GM19372 (cell line): Measurements from ENCODE around the gene FBXL7.

Experiments
- ATAC-seq: cut with Tn5 transposase; IDR thresholded peaks from one replicate; pipeline ENCODE4 v1.9.1; 2021; ENCODE audit warnings: mild to moderate bottlenecking, low read depth, moderate library complexity; ENCODE audit not compliant: unreplicated experiment

FBXL7 gene

DNA sequence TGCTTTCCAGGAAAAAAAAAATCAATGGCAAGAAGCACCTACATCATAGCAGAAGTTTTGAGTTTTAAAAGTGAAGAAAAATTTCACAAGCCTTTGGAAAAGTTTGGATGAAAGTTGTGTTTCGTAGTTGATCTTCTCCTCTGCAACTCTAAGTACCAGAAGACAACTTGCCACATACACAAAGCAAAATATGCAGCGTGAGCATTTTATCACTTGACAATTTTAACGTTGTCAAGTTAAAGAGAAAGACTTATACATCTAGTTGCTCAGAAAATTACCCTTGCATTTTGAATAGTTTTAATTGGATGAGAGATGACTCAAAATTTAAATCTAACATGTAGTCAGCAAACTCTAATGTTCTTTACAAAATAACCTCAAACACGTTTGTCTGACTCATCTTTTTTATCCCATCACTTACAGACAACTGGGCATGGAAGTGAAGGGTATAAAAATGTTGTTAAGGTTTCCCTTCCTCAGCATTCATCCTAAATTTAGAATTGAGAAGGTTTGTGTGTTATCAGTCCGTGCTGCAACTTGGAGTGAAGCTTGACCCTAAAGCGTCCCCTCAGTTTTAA is 466.2 kb downstream of the FBXL7 start:
- no peak for ATAC-seq

DNA sequence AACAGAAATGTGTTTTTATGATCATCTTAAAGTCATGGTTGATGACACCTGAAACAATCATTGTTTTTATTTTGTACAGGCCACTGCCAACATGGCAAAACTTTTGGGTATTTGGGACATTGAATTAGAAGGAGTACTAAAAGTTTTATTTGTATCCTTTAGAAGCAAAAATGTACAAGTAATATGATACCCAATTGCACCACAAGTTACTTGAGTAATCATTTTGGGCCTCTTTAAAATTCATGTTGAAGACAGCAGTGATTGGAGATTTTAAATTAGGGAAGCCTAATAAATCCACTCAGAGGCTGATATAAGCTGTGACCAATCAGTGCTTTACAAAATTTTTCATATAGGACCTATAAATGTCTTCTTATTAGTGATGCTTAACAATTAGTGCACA is 466.7 kb downstream of the FBXL7 start:
- no peak for ATAC-seq

DNA sequence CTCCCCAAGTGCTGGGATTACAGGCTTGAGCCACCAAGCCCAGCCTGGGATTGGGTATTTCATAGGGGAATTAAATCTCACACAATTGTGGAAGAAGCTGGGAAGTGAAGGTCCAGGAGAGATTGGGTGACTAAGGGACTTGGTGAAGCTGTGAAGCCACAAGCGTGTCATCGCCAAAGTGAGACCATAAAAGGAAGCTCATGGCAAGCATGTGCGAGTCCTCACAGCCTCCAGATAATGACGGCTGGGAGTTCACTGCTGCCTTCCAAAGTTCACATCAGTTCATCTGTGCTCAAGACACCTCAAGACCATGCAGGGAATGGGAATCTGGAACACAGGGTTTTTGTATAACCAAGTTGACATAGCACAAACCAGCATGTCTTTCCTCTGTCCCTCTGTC is 469.0 kb downstream of the FBXL7 start:
- ATAC-seq: no peak

DNA sequence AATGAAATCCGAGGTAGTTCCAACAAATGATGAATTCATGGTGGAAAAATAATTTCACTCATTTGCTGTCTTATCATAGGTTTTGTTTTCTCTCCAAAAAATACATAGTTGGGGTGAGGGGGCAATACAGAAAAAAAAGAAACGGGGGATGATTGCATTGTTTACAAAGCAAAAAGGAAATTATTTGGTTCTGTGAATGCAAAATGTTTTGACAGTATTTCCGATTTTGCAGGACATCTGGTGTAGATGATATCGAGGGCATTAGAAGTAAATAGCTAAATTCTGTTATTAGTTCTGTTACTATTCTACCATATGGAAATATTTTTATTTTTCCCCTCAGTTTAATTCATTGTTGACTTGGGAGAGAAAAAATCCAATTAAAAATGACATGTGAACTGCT is 477.9 kb downstream of the FBXL7 start:
- ATAC-seq: no peak

DNA sequence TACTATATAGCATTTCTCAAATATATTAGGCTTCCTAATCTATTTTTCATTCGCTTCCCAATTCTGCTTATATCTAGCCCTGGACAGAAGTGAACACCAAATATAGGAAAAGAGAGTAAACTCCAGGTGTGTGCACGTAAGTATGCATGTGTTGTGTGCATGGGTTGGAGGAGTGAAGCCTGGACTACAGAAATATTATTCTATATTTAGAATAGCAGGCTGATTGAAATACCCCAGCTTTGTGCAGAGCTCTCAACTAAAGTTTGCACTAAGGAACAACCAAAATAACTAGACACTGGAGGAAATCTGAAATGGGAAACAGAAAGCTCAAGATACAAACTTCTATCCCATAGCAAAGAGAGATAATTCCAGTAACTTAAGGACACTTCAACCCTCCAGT is 480.9 kb downstream of the FBXL7 start:
- no peak for ATAC-seq

DNA sequence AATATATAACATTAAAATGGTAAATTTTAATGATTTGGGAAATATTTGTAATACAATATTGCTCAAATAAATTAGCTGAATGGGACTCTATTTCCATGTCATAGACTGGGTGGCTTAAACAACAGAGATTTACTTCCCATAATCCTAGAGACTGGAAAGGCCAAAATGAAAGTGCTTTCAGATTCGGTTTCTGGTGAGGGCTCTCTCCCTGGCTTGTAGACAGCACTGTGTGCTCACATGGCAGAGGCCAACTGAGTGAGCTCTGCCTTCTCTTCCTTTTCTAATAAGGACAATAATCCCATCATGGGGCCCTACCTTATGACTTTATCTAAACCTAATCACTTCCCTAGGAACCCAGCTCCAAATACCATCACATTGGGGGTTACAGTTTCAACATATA is 483.4 kb downstream of the FBXL7 start:
- ATAC-seq: no peak
